NCI-H1417 treated with DMSO at 0.1 percent for 48 hours (cell line): Measurements from ENCODE around the gene ESRRA.

Experiments
- DNase-seq: peaks from one replicate; lab custom pipeline; 2025; lab: John Stamatoyannopoulos, UW

The ESRRA gene

GRCh38 chr11:64305075-64305690, at the start of gene ESRRA:
Gene ESRRA (plus strand): TSS chr11:64305524. CDS start chr11:64307180, 1,656 bp downstream.
- peak; percentile 94 for DNase-seq

GRCh38 chr11:64256300-64256699, 49.0 kb upstream of the ESRRA start:
- DNase-seq: no peak

GRCh38 chr11:64258356-64258755, 47.0 kb upstream of the ESRRA start:
- no peak for DNase-seq

- DNase-seq: no peak
These were observed 46.3 kb upstream of the ESRRA start for GRCh38 chr11:64258946-64259532.

- DNase-seq: no peak
These were observed 45.7 kb upstream of the ESRRA start for GRCh38 chr11:64259533-64260067.

- no peak for DNase-seq
These were observed 45.1 kb upstream of the ESRRA start for GRCh38 chr11:64260147-64260708.

GRCh38 chr11:64261556-64262080, 43.7 kb upstream of the ESRRA start:
- no peak for DNase-seq

- no peak for DNase-seq
These were observed 42.9 kb upstream of the ESRRA start for GRCh38 chr11:64262271-64263002.

- no peak for DNase-seq
These were observed 42.0 kb upstream of the ESRRA start for GRCh38 chr11:64263021-64263946.

- no peak for DNase-seq
These were observed 41.4 kb upstream of the ESRRA start for GRCh38 chr11:64263947-64264317.

- DNase-seq: no peak
These were observed 40.9 kb upstream of the ESRRA start for GRCh38 chr11:64264371-64264852.

- no peak for DNase-seq
These were observed 39.9 kb upstream of the ESRRA start for GRCh38 chr11:64265176-64266160.

- DNase-seq: no peak
These were observed 39.0 kb upstream of the ESRRA start for GRCh38 chr11:64266339-64266738.

GRCh38 chr11:64267207-64267945, 37.9 kb upstream of the ESRRA start:
- DNase-seq: no peak

GRCh38 chr11:64268025-64268892, 37.1 kb upstream of the ESRRA start:
- DNase-seq: no peak

- no peak for DNase-seq
These were observed 36.3 kb upstream of the ESRRA start for GRCh38 chr11:64268893-64269539.

- DNase-seq: peak; percentile 99
These were observed 35.6 kb upstream of the ESRRA start for GRCh38 chr11:64269540-64270220.
